K562 (cell line): ENCODE data around the gene ARFGEF3.

Source experiments
- BCL6 ChIP-seq: fragments of 250-450 bp; sonication (Bioruptor Pico); IDR thresholded peaks from 2 replicates; pipeline ENCODE4 v1.4.0; 2020
- CTCF ChIP-seq, 3 experiments: IDR thresholded peaks in 2 of 3; conservative IDR thresholded peaks in 1 of 3; 2 replicates each; pipeline ENCODE4 v1.5.1; 2011 to 2012; ENCODE audit warnings: low read length in 3 of 3, mild to moderate bottlenecking in 3 of 3, control low read depth in 2 of 3, improper control_type of control experiment in 1 of 3, inconsistent platforms in 1 of 3, low read depth in 1 of 3, mixed read lengths in 1 of 3, moderate library complexity in 1 of 3; ENCODE audit not compliant: insufficient read depth in 2 of 3
- MYC ChIP-seq, 2 experiments: fragments of 250-450 bp in 1 of 2; sonication (Bioruptor Pico) in 1 of 2; IDR thresholded peaks; 2 replicates each; pipeline versions ENCODE4 v1.5.1 to v1.6.1; 2012 to 2021; ENCODE audit warnings: low read depth in 2 of 2, borderline replicate concordance in 1 of 2, improper control_type of control experiment in 1 of 2, low read length in 1 of 2, mild to moderate bottlenecking in 1 of 2, moderate library complexity in 1 of 2
- POLR2G ChIP-seq: fragments of 200-400 bp; formaldehyde crosslinking; IDR thresholded peaks from 2 replicates; pipeline ENCODE4 v1.6.1; 2017; ENCODE audit warnings: low read depth, mild to moderate bottlenecking, antibody characterized with exemption, low read length, moderate library complexity
- REST ChIP-seq, 2 experiments: fragments of 450-650 bp; formaldehyde crosslinking in 1 of 2; IDR thresholded peaks; 2 replicates each; pipeline versions ENCODE4 v1.4.0 to v1.6.1; 2014 to 2020; ENCODE audit warnings: mild to moderate bottlenecking in 2 of 2, borderline replicate concordance in 1 of 2, low read depth in 1 of 2
- ZC3H8 ChIP-seq: fragments of 450-650 bp; IDR thresholded peaks from 2 replicates; pipeline ENCODE4 v1.6.1; 2017

GRCh38 chr6:138349891-138350290 is 188.2 kb downstream of the ARFGEF3 start:
- TF ChIP-seq CTCF (IDR thresholded peaks at IDR 0.05 in 2 of 3, conservative IDR thresholded peaks at IDR 0.05 in 1 of 3; ENCODE audit: insufficient read depth in 2 of 3, low read depth in 1 of 3, low read length in 3 of 3) (no peak), BCL6 (CRISPR knock-in tag) (no peak), REST (IDR thresholded peaks at IDR 0.05; ENCODE audit: borderline replicate concordance) (no peak), REST (CRISPR knock-in tag; IDR thresholded peaks at IDR 0.05; ENCODE audit: low read depth) (no peak), ZC3H8 (no peak), POLR2G (no peak), MYC (IDR thresholded peaks at IDR 0.05; ENCODE audit: low read depth, low read length) (no peak), MYC (CRISPR knock-in tag; IDR thresholded peaks at IDR 0.05; ENCODE audit: borderline replicate concordance, low read depth) (no peak)
